T1000 (cell line): ENCODE results near the gene CTSZ.
"Not testable (repeated sequence)": the region's sequence is repeated elsewhere in the genome, so short reads cannot be mapped to it uniquely, and the experiment has no call there.

Experiments used
- DNase-seq: peaks from one replicate; lab custom pipeline; 2025; ENCODE audit warnings: mixed read lengths; lab: John Stamatoyannopoulos, UW

CTSZ gene

DNA sequence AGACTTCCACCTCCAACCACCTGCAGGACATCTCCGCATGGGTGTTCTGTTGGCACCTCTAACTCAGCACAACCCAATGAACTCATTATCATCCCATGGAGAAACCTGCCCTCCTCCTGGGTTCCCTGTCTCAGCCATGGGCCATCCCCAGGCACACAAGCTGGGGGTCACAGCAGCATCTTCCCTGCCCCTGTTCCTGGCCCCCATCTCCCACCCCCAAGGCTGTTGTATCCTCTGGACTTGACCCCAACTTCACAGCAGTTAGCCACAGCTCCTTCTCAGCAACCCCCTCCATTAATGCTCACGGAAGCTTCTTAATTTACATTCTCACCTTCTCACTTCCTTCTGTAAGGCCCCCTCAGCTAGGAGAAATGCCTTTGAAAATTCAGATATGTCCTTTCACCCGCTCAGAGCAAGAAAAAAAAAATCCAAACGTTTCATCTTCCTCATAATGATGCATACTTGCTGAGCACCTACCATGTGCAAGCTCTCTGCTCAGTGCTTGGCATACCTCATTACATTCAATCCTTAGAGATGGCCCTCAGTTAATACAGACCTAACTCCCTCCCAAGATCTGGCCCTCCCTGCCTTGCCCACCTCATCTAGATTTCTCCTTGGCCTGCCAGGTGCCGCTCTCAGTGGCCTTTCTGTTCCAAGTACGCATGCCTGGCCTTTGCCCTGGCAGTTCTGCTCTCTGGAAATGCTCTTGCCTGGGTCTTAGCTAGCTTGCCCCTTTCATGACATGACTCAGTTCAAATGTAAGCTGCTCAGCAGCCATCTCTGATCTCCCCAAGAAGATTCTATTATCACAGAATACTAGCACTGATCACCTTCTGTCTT is 28.5 kb downstream of the CTSZ start:
- no peak for DNase-seq

DNA sequence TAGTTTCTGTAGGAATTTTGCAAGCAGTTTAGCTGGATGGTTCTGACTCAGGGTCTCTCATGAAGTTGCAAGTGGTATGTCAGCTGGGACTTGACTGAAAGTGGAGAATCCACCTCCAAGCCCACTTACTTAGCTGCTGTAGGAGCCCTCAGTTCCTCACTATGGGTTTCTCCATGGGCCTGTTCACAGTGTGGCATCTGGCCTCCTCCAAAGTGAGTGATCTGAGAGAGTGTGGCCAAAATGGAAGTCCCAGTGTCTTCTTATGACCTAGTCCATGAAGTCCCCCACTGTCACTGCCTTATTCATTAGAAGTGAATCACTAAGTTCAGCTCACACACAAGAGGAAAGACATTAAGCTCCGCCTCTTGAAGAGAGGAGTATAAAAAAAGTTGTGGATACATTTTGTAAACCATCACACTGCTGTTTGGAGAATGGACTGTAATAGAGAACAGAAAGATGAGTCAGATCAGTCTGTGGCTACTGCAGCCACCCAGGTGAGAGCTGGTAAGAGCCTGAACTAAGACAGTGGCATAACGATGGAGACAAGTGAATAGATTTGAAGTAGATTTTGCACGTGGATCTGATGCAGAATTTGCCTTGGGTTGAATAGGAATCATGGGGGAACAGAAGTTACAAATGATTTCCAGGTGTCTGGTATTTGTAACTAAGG is 30.9 kb downstream of the CTSZ start:
- no peak for DNase-seq

DNA sequence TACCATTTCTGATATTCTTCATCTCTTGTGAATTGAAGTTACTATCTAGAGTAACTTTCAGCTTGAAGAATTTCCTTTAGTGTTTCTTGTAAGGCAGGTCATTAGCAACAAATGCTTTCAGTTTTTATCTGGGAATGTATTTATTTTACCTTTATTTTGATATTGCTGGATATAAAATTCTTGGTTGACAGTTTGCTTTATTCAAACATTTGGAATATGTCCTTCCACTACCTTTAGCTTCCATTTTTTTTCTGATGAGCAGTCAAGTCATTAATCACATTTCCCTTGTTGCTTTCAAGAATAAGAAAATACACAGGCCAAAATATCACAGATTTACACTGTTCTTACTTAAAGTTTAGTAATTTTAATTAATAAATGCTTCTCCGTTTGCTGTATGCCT is 31.7 kb downstream of the CTSZ start:
- no peak for DNase-seq

DNA sequence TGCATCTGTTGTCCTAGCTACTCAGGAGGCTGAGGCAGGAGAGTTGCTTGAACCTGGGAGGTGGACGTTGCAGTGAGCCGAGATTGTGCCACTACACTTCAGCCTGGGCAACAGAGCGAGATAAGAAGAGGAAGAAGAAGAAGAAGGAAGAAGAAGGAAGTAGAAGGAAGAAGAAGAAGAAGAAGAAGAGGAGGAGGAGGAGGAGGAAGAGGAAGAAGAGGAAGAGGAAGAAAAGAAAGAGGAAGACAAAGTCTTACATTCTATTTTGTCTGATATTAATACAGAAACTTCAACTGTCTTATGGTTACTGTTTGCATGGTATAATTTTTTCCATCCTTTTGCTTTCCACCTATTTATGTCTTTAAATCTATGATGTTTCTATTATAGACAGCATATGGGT is 33.2 kb downstream of the CTSZ start:
- no peak for DNase-seq

- DNase-seq, result no peak
These were observed 33.9 kb downstream of the CTSZ start for GRCh38 chr20:58973179-58973578.

GRCh38 chr20:58971429-58971828 is 35.6 kb downstream of the CTSZ start:
- no peak for DNase-seq

DNA sequence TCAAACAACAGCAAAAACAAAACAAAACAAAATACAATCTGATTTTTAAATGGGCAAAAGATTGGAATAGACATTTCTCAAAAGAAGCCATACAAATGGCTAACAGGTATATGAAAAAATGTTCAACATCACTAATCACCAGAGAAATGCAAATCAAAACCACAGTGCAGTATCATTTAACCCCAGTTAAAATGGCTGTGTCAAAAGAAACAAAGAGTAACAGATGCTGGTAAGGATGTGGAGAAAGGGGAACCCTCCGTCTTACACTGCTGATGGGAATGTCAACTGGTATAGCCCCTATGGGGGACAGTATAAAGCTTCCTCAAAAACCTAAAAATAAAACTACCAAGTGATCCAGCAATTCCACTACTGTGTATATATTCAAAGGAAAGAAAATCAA is 36.9 kb downstream of the CTSZ start:
- DNase-seq, result no peak

GRCh38 chr20:58969439-58969838 is 37.6 kb downstream of the CTSZ start:
- DNase-seq, result no peak

GRCh38 chr20:58967652-58968429 is 39.2 kb downstream of the CTSZ start:
- DNase-seq, result no peak

GRCh38 chr20:58965270-58966064 is 41.6 kb downstream of the CTSZ start:
- DNase-seq, result no peak

DNA sequence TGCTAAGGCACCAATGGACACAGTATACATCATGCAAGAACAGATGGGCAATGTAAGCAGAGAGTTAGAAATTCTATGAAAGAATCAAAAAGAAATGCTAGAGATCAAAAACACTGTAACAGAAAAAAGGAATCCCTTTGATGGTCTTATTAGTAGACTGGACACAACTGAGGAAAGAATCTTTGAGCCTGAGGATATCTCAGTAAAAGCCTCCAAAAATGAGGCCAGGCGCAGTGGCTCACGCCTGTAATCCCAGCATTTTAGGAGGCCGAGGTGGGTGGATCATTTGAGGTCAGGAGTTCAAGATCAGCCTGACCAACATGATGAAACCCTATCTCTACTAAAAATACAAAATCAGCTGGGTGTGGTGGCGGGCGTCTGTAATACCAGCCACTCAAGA is 43.1 kb downstream of the CTSZ start:
- DNase-seq, result not testable (repeated sequence)

DNA sequence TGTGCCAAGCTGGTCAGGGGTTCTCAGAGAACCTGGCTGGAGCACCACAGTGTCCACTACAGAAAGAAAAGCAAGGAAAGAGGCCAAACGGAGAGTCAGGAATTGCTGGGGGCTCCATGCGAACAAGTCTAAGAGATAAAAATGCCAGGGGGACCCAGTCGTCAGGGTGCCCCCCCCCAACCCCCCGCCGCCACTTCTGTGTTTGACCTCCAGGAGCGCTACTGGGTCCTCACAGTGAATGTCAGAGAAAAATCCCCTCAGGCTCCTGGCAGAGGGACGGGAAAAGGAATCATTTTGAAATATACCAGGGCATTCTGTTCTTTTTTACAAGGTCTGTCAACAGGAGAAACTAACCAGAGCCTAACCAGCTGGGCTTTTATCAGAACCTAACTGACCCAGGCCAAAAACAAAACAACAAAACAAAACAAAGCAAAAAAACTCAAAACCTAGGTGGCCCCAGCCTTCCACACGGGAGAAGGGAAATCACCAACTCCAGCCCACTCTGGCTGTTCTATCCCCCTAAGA is 43.9 kb downstream of the CTSZ start:
- no peak for DNase-seq

DNA sequence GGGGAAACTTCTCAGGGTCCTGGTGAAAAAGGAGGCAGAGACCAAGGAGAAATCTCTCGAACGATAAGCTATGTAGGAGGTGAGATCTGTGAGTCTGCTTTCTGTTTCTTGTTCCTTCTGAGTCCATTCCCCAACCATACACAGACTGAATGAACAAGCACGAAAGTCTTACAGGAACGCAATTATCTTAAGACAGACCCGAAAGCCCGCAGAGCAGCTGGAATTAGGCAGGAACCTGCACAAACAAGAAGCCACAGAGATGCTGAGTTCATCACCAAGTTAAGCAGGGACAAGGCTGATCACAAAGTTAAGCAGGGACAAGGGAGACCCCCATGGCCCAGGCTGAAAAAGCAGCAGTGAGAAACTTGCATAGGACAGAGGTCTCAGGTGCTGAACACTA is 47.4 kb downstream of the CTSZ start:
- no peak for DNase-seq

GRCh38 chr20:58956078-58956477 is 51.0 kb downstream of the CTSZ start:
- no peak for DNase-seq

- no peak for DNase-seq
These were observed 54.0 kb downstream of the CTSZ start for GRCh38 chr20:58953050-58953449.

GRCh38 chr20:58950603-58951002 is 56.5 kb downstream of the CTSZ start:
- no peak for DNase-seq

DNA sequence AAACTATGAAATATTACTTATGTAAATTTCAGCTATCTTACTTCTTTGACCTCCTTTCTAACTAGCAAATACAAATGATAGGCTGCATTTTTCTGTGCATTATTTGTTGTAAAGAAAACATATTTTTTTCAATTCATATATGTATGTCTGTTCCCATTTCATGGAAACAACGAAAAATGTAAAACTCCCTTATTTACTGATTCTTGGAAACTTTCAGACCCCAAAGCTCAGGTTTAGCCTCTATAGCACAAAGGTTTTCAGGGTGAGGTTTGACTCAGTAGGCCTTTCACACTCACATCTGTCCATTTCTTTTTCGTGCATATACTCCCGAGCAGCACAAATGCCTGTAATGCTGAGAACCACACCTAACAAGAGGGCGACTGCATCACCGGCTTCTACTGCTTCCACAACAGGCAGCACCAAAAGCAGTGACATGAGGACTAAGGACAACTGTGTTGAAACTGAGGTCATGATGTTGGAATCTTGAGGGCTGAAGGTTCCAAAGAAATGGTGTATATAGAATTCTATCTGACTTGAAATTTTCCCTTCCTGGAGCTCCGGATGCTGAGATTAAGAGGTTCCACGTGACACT is 59.2 kb downstream of the CTSZ start:
- DNase-seq, result not testable (repeated sequence)

DNA sequence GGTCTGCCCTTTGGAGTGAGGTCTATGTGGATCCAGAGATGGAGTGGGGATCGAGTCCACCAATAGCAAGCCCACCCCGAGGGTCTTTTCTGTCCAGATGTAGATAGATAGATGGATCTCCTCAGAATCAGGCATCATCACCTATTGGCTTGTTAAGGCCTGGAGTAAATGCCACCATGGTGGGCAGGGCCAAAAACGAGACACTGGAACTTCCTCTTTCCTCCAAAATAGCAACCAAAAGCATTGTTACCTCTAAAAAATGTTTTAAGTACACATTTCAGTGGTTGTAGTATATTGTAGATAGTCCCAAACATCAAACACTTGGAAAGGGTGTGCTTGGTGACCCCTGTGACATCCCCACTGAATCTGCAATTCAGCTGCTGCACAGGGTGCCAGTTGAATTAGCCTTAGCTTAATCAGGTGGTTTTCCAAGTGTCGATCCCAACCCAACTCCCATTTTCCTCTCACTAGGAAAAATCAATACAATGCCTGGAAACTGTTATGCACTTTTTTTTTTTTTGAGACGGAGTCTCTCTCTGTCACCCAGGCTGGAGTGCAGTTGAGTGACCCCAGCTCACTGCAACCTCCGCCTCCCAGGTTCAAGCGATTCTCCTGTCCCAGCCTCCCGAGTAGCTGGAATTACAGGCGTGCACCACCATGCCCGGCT is 61.0 kb downstream of the CTSZ start:
- DNase-seq, result no peak
